ENCODE data around the gene SLC25A41.

SLC25A41 gene

DNA sequence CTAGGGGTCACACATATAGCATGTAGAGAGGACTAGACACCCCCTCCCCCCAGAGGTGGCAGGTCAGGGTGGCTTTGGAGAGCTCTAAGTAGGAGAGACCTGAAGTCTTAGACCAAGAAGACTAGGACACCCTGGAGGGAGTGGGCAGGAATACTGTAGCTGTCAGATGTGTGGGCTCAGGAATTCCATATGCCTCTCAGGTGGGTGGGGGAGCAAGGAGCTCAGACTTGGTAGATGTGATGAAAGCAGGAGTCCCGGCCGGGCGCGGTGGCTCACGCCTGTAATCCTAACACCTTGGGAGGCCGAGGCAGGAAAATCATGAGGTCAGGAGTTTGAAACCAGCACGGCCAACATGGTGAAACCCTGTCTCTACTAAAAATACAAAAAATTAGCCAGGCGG is 32.1 kb upstream of the SLC25A41 start:
- no peak for DNase-seq
- H2BK5ac ChIP-seq (ENCODE audit: low read length) = no peak overlapping the region
- no peaks in the 10 kb centered on the region for H3K36me3 ChIP-seq (ENCODE audit: control insufficient read depth, insufficient read depth, low read length)
- no peak overlapping the region for H3K4me2 ChIP-seq (ENCODE audit: low read length)
- H3K9ac ChIP-seq (ENCODE audit: low read length) = no peak overlapping the region
- no peak overlapping the region for H3K4ac ChIP-seq (ENCODE audit: low read depth, low read length)
- no peak overlapping the region for H3K56ac ChIP-seq (ENCODE audit: low read length)
- no peak overlapping the region for H2AK5ac ChIP-seq (ENCODE audit: low read length)
- no peaks in the 10 kb centered on the region for H3K79me2 ChIP-seq (ENCODE audit: control insufficient read depth, insufficient read depth, low read length)
- WGBS (ENCODE audit: extremely low coverage, insufficient coverage, low lambda C conversion rate) = no CpG with 5 or more reads among the region's 8 CpGs
- H3K27ac ChIP-seq (ENCODE audit: low read depth, low read length) = no peak overlapping the region
- H3K27me3 ChIP-seq (ENCODE audit: insufficient read depth, low read length, poor library complexity) = no peaks in the 10 kb centered on the region
- no peak overlapping the region for H2BK15ac ChIP-seq (replicated peaks; ENCODE audit: low read depth)
- H4K8ac ChIP-seq (ENCODE audit: low read depth, low read length) = no peak overlapping the region
- no peak overlapping the region for H3K18ac ChIP-seq (ENCODE audit: low read length)
- no peak overlapping the region for H3K4me3 ChIP-seq (ENCODE audit: low read length)
- no peak overlapping the region for H4K5ac ChIP-seq (ENCODE audit: low read length)
- H3K4me1 ChIP-seq (ENCODE audit: control insufficient read depth, low read depth, low read length) = no peaks in the 10 kb centered on the region
- H2BK120ac ChIP-seq (ENCODE audit: low read depth, low read length) = no peak overlapping the region
- no peak overlapping the region for H3K23ac ChIP-seq (ENCODE audit: low read length)
- H3K79me1 ChIP-seq (ENCODE audit: low read length) = peaks cover 2% of the 10 kb centered on the region

DNA sequence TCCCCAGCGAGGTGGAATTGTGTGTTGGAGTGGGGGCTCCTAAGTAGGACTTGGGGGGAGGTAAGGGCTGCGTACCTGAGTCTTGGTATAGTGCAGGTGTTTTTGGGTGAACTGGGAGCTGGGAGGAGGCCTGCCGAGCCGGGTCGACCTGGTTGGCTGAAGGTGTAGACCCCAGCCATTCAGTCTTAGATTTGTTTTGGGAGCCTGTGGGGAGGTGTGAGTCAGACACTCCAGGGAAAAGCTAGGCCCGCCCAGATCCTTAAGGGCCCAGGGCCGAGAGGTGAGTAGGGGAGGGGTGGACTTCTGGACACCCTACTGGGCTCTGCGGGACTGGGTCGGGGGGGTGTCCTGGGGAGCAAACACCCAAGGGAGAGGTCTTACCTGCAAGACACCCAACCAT is 31.4 kb upstream of the SLC25A41 start:
- Histone ChIP-seq H3K9ac (ENCODE audit: low read length) (no peak overlapping the region), H3K79me1 (ENCODE audit: low read length) (peaks cover 2% of the 10 kb centered on the region), H3K27ac (ENCODE audit: low read depth, low read length) (no peak overlapping the region), H3K27me3 (ENCODE audit: insufficient read depth, low read length, poor library complexity) (no peaks in the 10 kb centered on the region), H3K4me1 (ENCODE audit: control insufficient read depth, low read depth, low read length) (no peaks in the 10 kb centered on the region), H3K4ac (ENCODE audit: low read depth, low read length) (no peak overlapping the region), H2BK15ac (replicated peaks; ENCODE audit: low read depth) (no peak overlapping the region), H3K79me2 (ENCODE audit: control insufficient read depth, insufficient read depth, low read length) (no peaks in the 10 kb centered on the region), H3K18ac (ENCODE audit: low read length) (no peak overlapping the region), H2BK120ac (ENCODE audit: low read depth, low read length) (no peak overlapping the region), H3K36me3 (ENCODE audit: control insufficient read depth, insufficient read depth, low read length) (no peaks in the 10 kb centered on the region), H3K4me2 (ENCODE audit: low read length) (peak overlapping the region; percentile 58), H2BK5ac (ENCODE audit: low read length) (no peak overlapping the region), H4K8ac (ENCODE audit: low read depth, low read length) (no peak overlapping the region), H3K23ac (ENCODE audit: low read length) (no peak overlapping the region), H2AK5ac (ENCODE audit: low read length) (no peak overlapping the region), H4K5ac (ENCODE audit: low read length) (no peak overlapping the region), H3K4me3 (ENCODE audit: low read length) (no peak overlapping the region), H3K56ac (ENCODE audit: low read length) (peak overlapping the region; percentile 83)
- DNase-seq = no peak
- WGBS (ENCODE audit: extremely low coverage, insufficient coverage, low lambda C conversion rate) = no CpG with 5 or more reads among the region's 9 CpGs

DNA sequence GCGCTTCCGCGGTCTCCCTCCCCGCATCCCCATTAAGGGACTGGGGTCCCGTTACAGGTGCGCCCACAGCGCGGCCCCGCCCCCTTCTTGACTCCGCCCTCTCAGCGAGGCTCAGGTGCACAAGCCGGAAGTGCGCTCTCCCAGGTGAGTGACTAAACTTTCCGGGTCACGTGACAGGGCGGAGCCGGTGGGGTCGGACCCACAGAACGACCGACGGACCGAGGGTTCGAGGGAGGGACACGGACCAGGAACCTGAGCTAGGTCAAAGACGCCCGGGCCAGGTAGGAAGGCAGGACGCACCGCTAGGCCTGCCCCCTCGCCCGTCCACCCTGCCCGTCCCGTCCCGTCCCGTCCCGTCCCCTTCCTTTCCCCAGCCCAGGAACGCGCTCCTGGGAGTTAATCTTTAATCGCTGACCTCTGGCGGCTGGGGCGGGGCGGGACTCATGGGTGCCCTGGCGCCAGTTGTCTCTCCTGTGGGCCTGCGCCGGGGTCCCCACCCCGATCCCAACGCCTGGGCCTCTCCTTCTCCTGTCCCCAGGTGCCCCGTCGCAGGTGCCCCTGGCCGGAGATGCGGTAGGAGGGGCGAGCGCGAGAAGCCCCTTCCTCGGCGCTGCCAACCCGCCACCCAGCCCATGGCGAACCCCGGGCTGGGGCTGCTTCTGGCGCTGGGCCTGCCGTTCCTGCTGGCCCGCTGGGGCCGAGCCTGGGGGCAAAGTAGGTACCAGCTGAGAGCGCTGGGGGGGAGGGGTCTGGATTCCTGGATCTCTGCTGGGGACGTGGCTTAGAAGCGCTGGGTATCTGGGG is 30.7 kb upstream of the SLC25A41 start, which contains the start of gene CRB3:
TSS of gene CRB3 (plus strand) at position 202 of the 804 bp plus-strand sequence. CDS start at position 633, 431 bp downstream.
- no peaks in the 10 kb centered on the region for H3K36me3 ChIP-seq (ENCODE audit: control insufficient read depth, insufficient read depth, low read length)
- no peak within 1 kb of the TSS for H4K8ac ChIP-seq (ENCODE audit: low read depth, low read length)
- peak; percentile 81 for DNase-seq
- H3K9ac ChIP-seq (ENCODE audit: low read length) = peak within 1 kb of the TSS; percentile 65
- no peaks in the 10 kb centered on the region for H3K4me1 ChIP-seq (ENCODE audit: control insufficient read depth, low read depth, low read length)
- H3K4me2 ChIP-seq (ENCODE audit: low read length) = peak within 1 kb of the TSS; percentile 58
- H3K4me3 ChIP-seq (ENCODE audit: low read length) = peak within 1 kb of the TSS; percentile 44
- no peak within 1 kb of the TSS for H2BK120ac ChIP-seq (ENCODE audit: low read depth, low read length)
- H3K56ac ChIP-seq (ENCODE audit: low read length) = peak within 1 kb of the TSS; percentile 83
- no peak within 1 kb of the TSS for H3K18ac ChIP-seq (ENCODE audit: low read length)
- no peaks in the 10 kb centered on the region for H3K27me3 ChIP-seq (ENCODE audit: insufficient read depth, low read length, poor library complexity)
- H2BK15ac ChIP-seq (replicated peaks; ENCODE audit: low read depth) = no peak within 1 kb of the TSS
- H2AK5ac ChIP-seq (ENCODE audit: low read length) = no peak within 1 kb of the TSS
- WGBS (ENCODE audit: extremely low coverage, insufficient coverage, low lambda C conversion rate) = no CpG with 5 or more reads among the region's 65 CpGs
- H4K5ac ChIP-seq (ENCODE audit: low read length) = no peak within 1 kb of the TSS
- no peaks in the 10 kb centered on the region for H3K79me2 ChIP-seq (ENCODE audit: control insufficient read depth, insufficient read depth, low read length)
- peaks cover 2% of the 10 kb centered on the region for H3K79me1 ChIP-seq (ENCODE audit: low read length)
- no peak within 1 kb of the TSS for H3K23ac ChIP-seq (ENCODE audit: low read length)
- no peak within 1 kb of the TSS for H3K4ac ChIP-seq (ENCODE audit: low read depth, low read length)
- no peak within 1 kb of the TSS for H2BK5ac ChIP-seq (ENCODE audit: low read length)
- H3K27ac ChIP-seq (ENCODE audit: low read depth, low read length) = no peak within 1 kb of the TSS

DNA sequence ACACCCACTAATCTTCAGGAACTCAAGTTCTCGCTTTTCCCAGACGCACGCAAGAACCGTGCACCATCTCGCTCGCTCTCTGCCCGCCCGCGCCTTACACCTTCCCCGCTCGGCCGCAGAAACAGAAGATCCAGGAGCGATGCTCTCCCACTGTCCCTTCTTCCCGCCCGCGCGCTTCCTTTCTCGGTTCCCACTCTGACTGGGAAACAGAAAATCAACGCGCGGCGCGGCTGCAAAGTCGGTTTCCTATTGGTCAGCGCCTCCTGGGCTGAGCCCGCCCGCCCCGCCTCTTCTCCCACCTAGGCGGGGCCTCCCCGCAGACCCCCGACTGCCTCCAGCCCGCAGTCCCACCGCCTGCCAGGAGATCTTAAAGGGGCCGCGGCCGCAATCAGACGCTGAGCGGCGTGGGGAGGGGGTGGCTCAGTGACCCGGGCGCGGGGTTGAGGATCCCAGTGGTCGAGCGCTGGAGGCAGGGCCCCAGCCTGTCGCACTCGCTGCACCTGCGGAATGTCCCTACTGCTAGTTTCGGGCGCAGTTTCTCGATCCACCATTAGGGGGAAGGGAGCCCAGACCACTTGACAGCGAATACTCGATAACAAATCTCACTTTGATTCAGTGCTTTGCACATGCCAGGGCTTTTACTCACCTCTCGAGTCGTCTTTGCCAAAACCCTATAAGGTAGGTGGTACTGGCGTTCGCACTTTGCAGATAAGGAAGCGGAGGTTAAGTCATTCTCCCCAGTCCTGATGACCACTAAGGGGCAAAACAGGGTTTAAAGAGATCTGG is 26.7 kb upstream of the SLC25A41 start:
- Histone ChIP-seq H2BK15ac (replicated peaks; ENCODE audit: low read depth) (no peak overlapping the region), H2BK120ac (ENCODE audit: low read depth, low read length) (no peak overlapping the region), H3K4me2 (ENCODE audit: low read length) (peak overlapping the region; percentile 81), H3K4me1 (ENCODE audit: control insufficient read depth, low read depth, low read length) (no peaks in the 10 kb centered on the region), H3K27me3 (ENCODE audit: insufficient read depth, low read length, poor library complexity) (no peaks in the 10 kb centered on the region), H4K8ac (ENCODE audit: low read depth, low read length) (no peak overlapping the region), H3K36me3 (ENCODE audit: control insufficient read depth, insufficient read depth, low read length) (no peaks in the 10 kb centered on the region), H3K23ac (ENCODE audit: low read length) (no peak overlapping the region), H3K4ac (ENCODE audit: low read depth, low read length) (no peak overlapping the region), H3K18ac (ENCODE audit: low read length) (no peak overlapping the region), H3K56ac (ENCODE audit: low read length) (peak overlapping the region; percentile 87), H4K5ac (ENCODE audit: low read length) (no peak overlapping the region), H3K79me2 (ENCODE audit: control insufficient read depth, insufficient read depth, low read length) (no peaks in the 10 kb centered on the region), H2AK5ac (ENCODE audit: low read length) (no peak overlapping the region), H3K9ac (ENCODE audit: low read length) (peak overlapping the region; percentile 59), H3K4me3 (ENCODE audit: low read length) (peak overlapping the region; percentile 60), H3K27ac (ENCODE audit: low read depth, low read length) (no peak overlapping the region), H2BK5ac (ENCODE audit: low read length) (no peak overlapping the region), H3K79me1 (ENCODE audit: low read length) (peaks cover under 1% of the 10 kb centered on the region)
- DNase-seq = peak; percentile 99
- WGBS (ENCODE audit: extremely low coverage, insufficient coverage, low lambda C conversion rate) = no CpG with 5 or more reads among the region's 57 CpGs

DNA sequence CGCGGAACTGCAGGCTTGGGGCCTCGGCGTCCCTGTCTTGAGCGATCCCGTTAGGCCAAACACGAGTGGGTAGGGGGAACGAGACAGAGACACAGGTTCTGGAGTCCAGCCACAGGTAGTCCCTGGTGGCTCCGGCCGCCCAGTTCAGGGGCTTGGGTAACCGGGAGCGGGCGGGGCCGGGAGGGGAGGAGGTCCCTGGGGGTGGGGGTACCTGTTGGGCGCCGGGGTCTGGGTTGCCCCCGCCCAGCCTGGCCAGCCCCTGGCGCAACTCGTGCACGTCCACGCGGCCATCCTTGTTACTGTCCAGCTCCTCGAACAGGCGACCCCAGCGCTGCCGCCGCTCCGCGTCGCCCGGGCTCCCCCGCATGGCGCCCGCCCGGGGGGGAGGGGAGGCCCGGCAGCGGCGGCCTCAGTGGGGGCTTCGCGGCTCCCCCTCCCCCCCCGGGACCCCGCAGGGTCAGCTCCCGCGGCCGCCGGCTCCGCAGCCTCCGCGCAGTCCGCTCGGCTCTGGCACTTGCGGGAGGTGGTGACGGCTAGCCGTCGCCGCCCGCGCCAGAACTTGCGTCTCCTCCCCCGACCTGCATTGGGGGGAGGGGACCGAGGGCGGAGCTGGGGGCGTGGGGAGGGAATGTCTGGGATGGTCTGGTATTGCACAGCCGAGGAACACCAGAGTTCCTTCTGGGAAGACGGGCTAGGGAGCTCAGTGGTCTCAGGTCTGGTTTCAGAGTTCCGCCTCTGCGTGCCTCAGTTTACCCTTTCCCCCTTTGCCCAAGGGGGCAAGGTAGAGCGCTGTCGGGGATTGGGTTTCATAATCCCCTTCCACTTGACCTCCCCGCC is 25.9 kb upstream of the SLC25A41 start, which contains the start of gene SLC25A23:
TSS of gene SLC25A23 (minus strand) at position 531 of the 837 bp plus-strand sequence. CDS start at position 367, 164 bp downstream.
- Histone ChIP-seq H2BK5ac (ENCODE audit: low read length) (no peak within 1 kb of the TSS), H2AK5ac (ENCODE audit: low read length) (no peak within 1 kb of the TSS), H3K79me2 (ENCODE audit: control insufficient read depth, insufficient read depth, low read length) (no peaks in the 10 kb centered on the region), H4K8ac (ENCODE audit: low read depth, low read length) (no peak within 1 kb of the TSS), H3K27ac (ENCODE audit: low read depth, low read length) (no peak within 1 kb of the TSS), H3K27me3 (ENCODE audit: insufficient read depth, low read length, poor library complexity) (no peaks in the 10 kb centered on the region), H3K36me3 (ENCODE audit: control insufficient read depth, insufficient read depth, low read length) (no peaks in the 10 kb centered on the region), H3K4me2 (ENCODE audit: low read length) (peak within 1 kb of the TSS; percentile 83), H2BK15ac (replicated peaks; ENCODE audit: low read depth) (no peak within 1 kb of the TSS), H3K79me1 (ENCODE audit: low read length) (no peaks in the 10 kb centered on the region), H3K9ac (ENCODE audit: low read length) (peak within 1 kb of the TSS; percentile 68), H3K4ac (ENCODE audit: low read depth, low read length) (peak within 1 kb of the TSS; percentile 85), H3K23ac (ENCODE audit: low read length) (peak within 1 kb of the TSS; percentile 48), H3K18ac (ENCODE audit: low read length) (peak within 1 kb of the TSS; percentile 55), H2BK120ac (ENCODE audit: low read depth, low read length) (no peak within 1 kb of the TSS), H3K4me1 (ENCODE audit: control insufficient read depth, low read depth, low read length) (no peaks in the 10 kb centered on the region), H4K5ac (ENCODE audit: low read length) (no peak within 1 kb of the TSS), H3K56ac (ENCODE audit: low read length) (peak within 1 kb of the TSS; percentile 87), H3K4me3 (ENCODE audit: low read length) (peak within 1 kb of the TSS; percentile 60)
- DNase-seq = peak; percentile 88
- WGBS (ENCODE audit: extremely low coverage, insufficient coverage, low lambda C conversion rate) = no CpG with 5 or more reads among the region's 70 CpGs

All from mesendoderm (in vitro differentiated cells).